ENCODE data around the gene CYP1A2. TPM values are rescaled to one million over a fixed set of nuclear protein-coding genes. Genes with fewer than 3 reads are reported as not detected.

CYP1A2 gene
- polyA plus RNA-seq, 3 donors, result not detected

- H3K4me3 ChIP-seq (replicated peaks in 1 of 3; ENCODE audit: low read depth in 2 of 3, low read length in 3 of 3), result no peak overlapping the region
- H3K27ac Mint-ChIP-seq, result peak overlapping the region; percentile 89 to 98 (median 94)
- no peaks in the 10 kb centered on the region for H3K27me3 ChIP-seq (ENCODE audit: control insufficient read depth in 2 of 2, insufficient read depth in 2 of 2, low read length in 2 of 2)
- H3K36me3 ChIP-seq (replicated peaks in 1 of 2; ENCODE audit: control insufficient read depth in 1 of 2, insufficient read depth in 2 of 2, low read length in 2 of 2), result peaks cover 65 to 82% of the 10 kb centered on the region in 2 donors
- no peak overlapping the region for H3K4me2 ChIP-seq (replicated peaks; ENCODE audit: extremely low read depth, low read length, poor library complexity, severe bottlenecking)
- no peak overlapping the region for H3K4me3 Mint-ChIP-seq
- peaks cover 96% of the 10 kb centered on the region for H4K20me1 ChIP-seq (ENCODE audit: insufficient read depth, low read length)
- no peak overlapping the region for H2AFZ ChIP-seq (ENCODE audit: insufficient read depth, low read depth, low read length, poor library complexity, severe bottlenecking)
- no peaks in the 10 kb centered on the region for H3K9me3 ChIP-seq (replicated peaks in 1 of 2; ENCODE audit: control insufficient read depth in 1 of 2, insufficient read depth in 1 of 2, low read length in 2 of 2)
- WGBS (ENCODE audit: insufficient coverage), result 75% methylated on average over 10 of the region's 20 CpGs
- no peaks in the 10 kb centered on the region for H3K9me3 Mint-ChIP-seq
- peaks cover 36 to 44% of the 10 kb centered on the region in 2 donors for H3K4me1 ChIP-seq (ENCODE audit: control insufficient read depth in 1 of 2, insufficient read depth in 2 of 2, low read length in 2 of 2)
- H3K27me3 Mint-ChIP-seq (ENCODE audit: low read depth in 3 of 3), result peaks cover 0 to 1% (median 1%) of the 10 kb centered on the region in 3 donors
- peak overlapping the region; percentile 64 to 93 for H3K27ac ChIP-seq (ENCODE audit: low read depth in 1 of 2, low read length in 2 of 2)
- H3K9ac ChIP-seq (ENCODE audit: insufficient read depth, low read length, poor library complexity, severe bottlenecking), result no peak overlapping the region
- H3K79me2 ChIP-seq (ENCODE audit: insufficient read depth, low read length), result peaks cover 59% of the 10 kb centered on the region
- peaks cover 38% of the 10 kb centered on the region for H3K4me1 Mint-ChIP-seq
- peaks cover 69 to 85% of the 10 kb centered on the region in 2 donors for H3K36me3 Mint-ChIP-seq
- intact Hi-C loops (cut with micrococcal nuclease), result loop anchor here (1.0 to 10.0 kb wide), 2 partner anchors 29 to 166 kb away; no protein-coding TSS in a partner anchor
- TF ChIP-seq CTCF (IDR thresholded peaks at IDR 0.05), result no peak
- peak in 2 of 3 donors; percentile 57 to 65 for DNase-seq
Measured at GRCh38 chr15:74800559-74801094, 52.0 kb downstream of the CYP1A2 start.

- peaks cover 0 to 1% (median 1%) of the 10 kb centered on the region in 3 donors for H3K27me3 Mint-ChIP-seq (ENCODE audit: low read depth in 3 of 3)
- over 99% methylated on average over 15 of the region's 18 CpGs for WGBS (ENCODE audit: insufficient coverage)
- H3K27me3 ChIP-seq (ENCODE audit: control insufficient read depth in 2 of 2, insufficient read depth in 2 of 2, low read length in 2 of 2), result no peaks in the 10 kb centered on the region
- peaks cover 64 to 79% of the 10 kb centered on the region in 2 donors for H3K36me3 Mint-ChIP-seq
- peaks cover 65 to 75% of the 10 kb centered on the region in 2 donors for H3K36me3 ChIP-seq (replicated peaks in 1 of 2; ENCODE audit: control insufficient read depth in 1 of 2, insufficient read depth in 2 of 2, low read length in 2 of 2)
- intact Hi-C loops (cut with micrococcal nuclease), result loop anchor here (10.0 kb wide), 1 partner anchor 167 kb away; no protein-coding TSS in a partner anchor
- no peak for TF ChIP-seq CTCF (IDR thresholded peaks at IDR 0.05)
- no peak for DNase-seq
- peaks cover 36 to 39% of the 10 kb centered on the region in 2 donors for H3K4me1 ChIP-seq (ENCODE audit: control insufficient read depth in 1 of 2, insufficient read depth in 2 of 2, low read length in 2 of 2)
- H3K4me3 ChIP-seq (replicated peaks in 1 of 3; ENCODE audit: low read depth in 2 of 3, low read length in 3 of 3), result no peak overlapping the region
- H3K4me2 ChIP-seq (replicated peaks; ENCODE audit: extremely low read depth, low read length, poor library complexity, severe bottlenecking), result no peak overlapping the region
- no peak overlapping the region for H3K4me3 Mint-ChIP-seq
- H3K27ac Mint-ChIP-seq, result peak overlapping the region; percentile 9 to 98 (median 93)
- H3K4me1 Mint-ChIP-seq, result peaks cover 33% of the 10 kb centered on the region
- H3K9me3 ChIP-seq (replicated peaks in 1 of 2; ENCODE audit: control insufficient read depth in 1 of 2, insufficient read depth in 1 of 2, low read length in 2 of 2), result no peaks in the 10 kb centered on the region
- H3K27ac ChIP-seq (ENCODE audit: low read depth in 1 of 2, low read length in 2 of 2), result peak overlapping the region in 1 of 2 donors; percentile 93
- peaks cover 88% of the 10 kb centered on the region for H4K20me1 ChIP-seq (ENCODE audit: insufficient read depth, low read length)
- no peaks in the 10 kb centered on the region for H3K9me3 Mint-ChIP-seq
- H3K9ac ChIP-seq (ENCODE audit: insufficient read depth, low read length, poor library complexity, severe bottlenecking), result no peak overlapping the region
- H2AFZ ChIP-seq (ENCODE audit: insufficient read depth, low read depth, low read length, poor library complexity, severe bottlenecking), result no peak overlapping the region
- peaks cover 51% of the 10 kb centered on the region for H3K79me2 ChIP-seq (ENCODE audit: insufficient read depth, low read length)
Measured at GRCh38 chr15:74801311-74801997, 52.8 kb downstream of the CYP1A2 start.

Measured in CD14-positive monocyte (primary cell).